IMR-90 (cell line): ENCODE results near the gene PKD1L1. TPM values are rescaled to one million over a fixed set of nuclear protein-coding genes. Genes with fewer than 3 reads are reported as not detected.

Experiments
- ATAC-seq: fragments of 200-7000 bp; cut with Tn5 transposase; 2 replicates; pipeline ENCODE4 v1.9.1; 2020; ENCODE audit warnings: low read depth, mild to moderate bottlenecking, moderate library complexity
- BruUV-seq: library from RNA; stranded (reverse); fragments of 400-500 nt; replicated peaks from 2 replicates; lab custom pipeline; 2021; lab: Mats Ljungman, UMichigan
- CTCF ChIA-PET: fragments of 300-600 bp; formaldehyde crosslinking; extraction: SDS; loops from one replicate; lab custom pipeline; 2021; ENCODE audit warnings: antibody characterized with exemption; lab: Yijun Ruan, JAX
- POLR2A ChIA-PET: fragments of 300-600 bp; sonication (Branson Sonifier 250); formaldehyde crosslinking; loops from one replicate; lab custom pipeline; 2022; ENCODE audit warnings: antibody characterized with exemption; ENCODE audit not compliant: unreplicated experiment; lab: Charles Lee
- DNase-seq: peaks from one replicate; pipeline ENCODE4 v3.0.0; 2013
- H2AFZ ChIP-seq: replicated peaks from 2 replicates; pipeline ENCODE3; 2013; ENCODE audit warnings: low read length, mild to moderate bottlenecking; ENCODE audit not compliant: poor library complexity
- H2AK5ac ChIP-seq: 2 replicates; pipeline ENCODE4 v1.6.1; 2013; ENCODE audit warnings: low read depth, low read length, inconsistent platforms
- H2AK9ac ChIP-seq: replicated peaks from 2 replicates; pipeline ENCODE3; 2013; ENCODE audit warnings: mild to moderate bottlenecking, low read depth, low read length, moderate library complexity; ENCODE audit not compliant: poor library complexity
- H2BK120ac ChIP-seq: 2 replicates; pipeline ENCODE4 v1.6.1; 2013; ENCODE audit warnings: low read depth, low read length, inconsistent platforms
- H2BK15ac ChIP-seq: 3 replicates; pipeline ENCODE4 v1.6.1; 2013; ENCODE audit warnings: low read depth, low read length, inconsistent platforms
- H2BK20ac ChIP-seq: 2 replicates; pipeline ENCODE4 v1.6.1; 2013; ENCODE audit warnings: low read depth, mild to moderate bottlenecking, inconsistent platforms, low read length, moderate library complexity
- H2BK5ac ChIP-seq: 2 replicates; pipeline ENCODE4 v1.6.1; 2013; ENCODE audit warnings: mild to moderate bottlenecking, low read depth, low read length, inconsistent platforms; ENCODE audit not compliant: poor library complexity, severe bottlenecking
- H3K14ac ChIP-seq: replicated peaks from 2 replicates; pipeline ENCODE4 v1.6.1; 2013; ENCODE audit warnings: low read depth, low read length, inconsistent platforms
- H3K18ac ChIP-seq: 2 replicates; pipeline ENCODE4 v1.6.1; 2013; ENCODE audit warnings: low read depth, low read length, control low read depth
- H3K23ac ChIP-seq: 2 replicates; pipeline ENCODE4 v1.6.1; 2013; ENCODE audit warnings: low read depth, low read length, inconsistent platforms
- H3K27ac ChIP-seq: 2 replicates; pipeline ENCODE4 v1.5.1; 2013; ENCODE audit warnings: mild to moderate bottlenecking, control low read depth, low read length; ENCODE audit not compliant: insufficient read depth
- H3K27me3 ChIP-seq: 2 replicates; pipeline ENCODE4 v1.6.1; 2013; ENCODE audit warnings: low read length; ENCODE audit not compliant: control insufficient read depth, insufficient read depth
- H3K36me3 ChIP-seq: 2 replicates; pipeline ENCODE4 v1.6.1; 2013; ENCODE audit warnings: low read length, mixed read lengths; ENCODE audit not compliant: control insufficient read depth, insufficient read depth
- H3K4ac ChIP-seq: 2 replicates; pipeline ENCODE4 v1.6.1; 2013; ENCODE audit warnings: low read depth, low read length, inconsistent platforms
- H3K4me1 ChIP-seq: 2 replicates; pipeline ENCODE4 v1.6.1; 2013; ENCODE audit warnings: low read length, mixed read lengths; ENCODE audit not compliant: control insufficient read depth, insufficient read depth
- H3K4me2 ChIP-seq: 2 replicates; pipeline ENCODE4 v1.6.1; 2013; ENCODE audit warnings: low read depth, mild to moderate bottlenecking, control low read depth, low read length, moderate library complexity
- H3K4me3 ChIP-seq: 2 replicates; pipeline ENCODE4 v1.5.1; 2013; ENCODE audit warnings: low read depth, mild to moderate bottlenecking, control low read depth, low read length, moderate library complexity; ENCODE audit not compliant: insufficient read depth
- H3K56ac ChIP-seq: 2 replicates; pipeline ENCODE4 v1.6.1; 2013; ENCODE audit warnings: low read length, inconsistent platforms; ENCODE audit not compliant: insufficient read depth; ENCODE audit errors: extremely low read depth
- H3K79me1 ChIP-seq, 2 experiments: 2 replicates each; pipeline ENCODE4 v1.6.1; 2013; ENCODE audit warnings: low read length in 2 of 2, inconsistent platforms in 1 of 2, low read depth in 1 of 2
- H3K9ac ChIP-seq: 2 replicates; pipeline ENCODE4 v1.6.1; 2013; ENCODE audit warnings: low read depth, low read length, control low read depth
- H3K9me1 ChIP-seq: 2 replicates; pipeline ENCODE4 v1.6.1; 2013; ENCODE audit warnings: low read length, inconsistent platforms; ENCODE audit not compliant: insufficient read depth
- H3K9me3 ChIP-seq: 2 replicates; pipeline ENCODE4 v1.6.1; 2013; ENCODE audit warnings: low read length; ENCODE audit not compliant: control insufficient read depth, insufficient read depth
- H4K20me1 ChIP-seq: 2 replicates; pipeline ENCODE4 v1.6.1; 2013; ENCODE audit warnings: low read length, inconsistent platforms; ENCODE audit not compliant: insufficient read depth
- H4K5ac ChIP-seq: 2 replicates; pipeline ENCODE4 v1.6.1; 2013; ENCODE audit warnings: mild to moderate bottlenecking, low read depth, low read length, control low read depth
- H4K8ac ChIP-seq, 2 experiments: 2 replicates each; pipeline ENCODE4 v1.6.1; 2013; ENCODE audit warnings: low read depth in 2 of 2, low read length in 2 of 2, control low read depth in 1 of 2, inconsistent platforms in 1 of 2
- H4K91ac ChIP-seq: 2 replicates; pipeline ENCODE4 v1.6.1; 2013; ENCODE audit warnings: low read depth, low read length, inconsistent platforms; ENCODE audit not compliant: insufficient read depth
- MAFK ChIP-seq: IDR thresholded peaks from 2 replicates; pipeline ENCODE4 v1.6.1; 2012; ENCODE audit warnings: low read depth, low read length, improper control_type of control experiment
- RCOR1 ChIP-seq: IDR thresholded peaks from 2 replicates; pipeline ENCODE4 v1.6.1; 2012; ENCODE audit warnings: mild to moderate bottlenecking, low read length, improper control_type of control experiment; ENCODE audit not compliant: insufficient replicate concordance
- WGBS, 2 experiments: methylation state at CpG; one replicate each; pipeline versions ENCODE4 v1.1.5 to v1.1.7; 2013; ENCODE audit warnings: missing lambda C conversion rate in 2 of 2; ENCODE audit not compliant: insufficient read length in 1 of 2; ENCODE audit errors: extremely low coverage in 2 of 2; 5-methylcytosine and 5-hydroxymethylcytosine counted together
- dilution Hi-C: fragments of 300-500 bp; cut with HindIII; formaldehyde crosslinking; loops from one replicate; pipeline ENCODE4 v1.14.3; 2018; ENCODE audit warnings: low sequenced_read_pairs; ENCODE audit not compliant: unreplicated experiment
- in situ Hi-C: fragments of 300-500 bp; cut with MboI; formaldehyde crosslinking; loops from 3 replicates; pipeline ENCODE4 v1.14.3; 2019; ENCODE audit warnings: low sequenced_read_pairs, inconsistent platforms, mixed read lengths
- intact Hi-C: fragments of 100-400 bp; cut with micrococcal nuclease; formaldehyde crosslinking; loops from 2 replicates; pipeline ENCODE4 v1.10.0; 2022
- polyA plus RNA-seq, 3 experiments: library from polyadenylated mRNA; depleted of rRNA; stranded (reverse); fragments of >200 nt; gene quantifications; 2 replicates each; pipeline ENCODE4 v1.2.3, GENCODE V29; 2012; ENCODE audit warnings: low replicate concordance in 1 of 3
- total RNA-seq: library from RNA; depleted of rRNA; stranded (reverse); fragments of >200 nt; gene quantifications from 2 replicates; pipeline ENCODE4 v1.2.3, GENCODE V29; 2012

The PKD1L1 gene
- total and polyA plus RNA-seq, 2 of the 4 experiments (the other 2 are of a cell fraction), result under 0.01 to 0.15 TPM

DNA sequence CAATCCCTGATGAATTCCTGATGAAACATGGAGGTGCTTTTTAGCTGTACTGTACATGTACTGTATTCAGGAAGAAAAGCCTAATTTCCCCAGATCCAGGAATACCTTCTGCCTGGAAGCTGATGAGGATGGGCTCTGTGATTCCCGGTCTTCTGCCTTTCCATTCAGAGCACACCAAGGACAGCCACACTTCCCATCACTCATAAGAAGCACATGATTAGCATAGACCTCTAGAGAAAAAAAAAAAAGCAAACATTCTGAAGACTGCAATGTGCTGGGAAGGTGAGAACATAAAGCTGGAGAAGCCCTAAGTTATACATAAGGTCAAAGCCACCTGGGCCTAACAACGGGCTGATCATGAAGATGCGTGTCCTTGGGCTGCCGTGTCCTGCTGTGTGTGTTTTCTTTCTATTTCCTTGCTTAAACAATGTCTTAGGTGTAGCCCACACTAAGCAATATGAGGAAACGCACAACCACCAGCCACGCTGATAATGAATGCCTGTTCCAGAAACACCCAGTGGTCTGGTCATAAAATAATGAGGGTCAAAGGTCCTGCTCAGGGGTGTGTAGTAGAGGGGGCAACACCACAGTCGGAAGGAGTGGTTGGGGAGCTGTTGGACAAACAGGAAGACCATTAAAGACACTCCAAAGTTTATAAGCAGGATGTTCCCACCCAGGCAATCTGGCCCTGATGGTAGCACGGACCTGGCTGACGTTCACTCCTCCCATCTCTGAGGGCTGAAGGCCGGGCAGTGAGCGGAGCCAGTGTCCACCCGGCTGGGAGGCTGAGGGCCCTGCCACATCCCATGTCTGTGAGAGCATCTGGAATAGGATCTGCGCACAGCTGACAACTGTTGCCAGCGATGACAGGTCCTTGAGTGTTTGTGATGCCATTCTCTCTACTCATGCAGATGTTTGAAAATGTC lies 7.9 kb downstream of the PKD1L1 start:
- peak; percentile 71 for ATAC-seq

More for the DNA sequence above, 7.9 kb downstream of the PKD1L1 start:
- ChIA-PET POLR2A (no interaction called here), CTCF (interaction anchor here (0.9 to 2.0 kb wide), 2 partner anchors 17 to 674 kb away, joined by 3 to 5 read pairs; no protein-coding TSS in a partner anchor)
- Histone ChIP-seq H2AK9ac (peak overlapping the region; percentile 31), H2BK20ac (peak overlapping the region; percentile 95), H3K18ac (peak overlapping the region; percentile 54), H3K9me1 (peaks cover 21% of the 10 kb centered on the region), H4K8ac (peak overlapping the region; percentile 53 to 92), H3K9ac (no peak overlapping the region), H3K56ac (peak overlapping the region; percentile 58; the same call in 1 of the 2 replicates), H3K4me3 (no peak overlapping the region), H3K14ac (peak overlapping the region; percentile 80), H2AK5ac (peak overlapping the region; percentile 94), H3K36me3 (no peaks in the 10 kb centered on the region), H2BK5ac (peak overlapping the region; percentile 94), H3K23ac (peak overlapping the region; percentile 64), H4K91ac (peak overlapping the region; percentile 97), H4K5ac (peak overlapping the region; percentile 40; the same call in 1 of the 2 replicates), H3K4ac (peak overlapping the region; percentile 97), H3K27ac (peak overlapping the region; percentile 68), H2AFZ (peak overlapping the region; percentile 86), H2BK120ac (peak overlapping the region; percentile 95), H3K4me1 (peaks cover 17% of the 10 kb centered on the region), H3K4me2 (no peak overlapping the region), H2BK15ac (peak overlapping the region; percentile 96; the same call in 2 of the 3 replicates), H3K9me3 (no peaks in the 10 kb centered on the region), H3K27me3 (no peaks in the 10 kb centered on the region), H4K20me1 (no peaks in the 10 kb centered on the region), H3K79me1 (peaks cover 0 to 7% of the 10 kb centered on the region in 2 experiments; a peak in 1 of 4 replicates)
- 60% methylated on average over 1 of the region's 14 CpGs; no CpG with 5 or more reads in 1 of the 2 experiments for WGBS, 2 experiments
- intact Hi-C loops (loop anchor here (1.0 to 10.0 kb wide), 3 partner anchors 335 to 676 kb away; partner anchors contain the start of gene TNS3), dilution Hi-C loops (no loop called here), in situ Hi-C loops (loop anchor here (10.0 kb wide), 2 partner anchors 506 to 676 kb away; no protein-coding TSS in a partner anchor)
- no TSS peak for BruUV-seq
- DNase-seq, result peak; percentile 77
- TF ChIP-seq RCOR1, result peak; percentile 34
- TF ChIP-seq MAFK, result no peak
